ENCODE measurements around the gene HPD. TPM values are rescaled to one million over a fixed set of nuclear protein-coding genes. Genes with fewer than 3 reads are reported as not detected.
A peak's percentile ranks its signal among the peaks of the same experiment; 100 is the strongest.

The HPD gene
- total RNA-seq, 2 donors from 2014 or later, result 3.0 to 5.7 TPM

- TF ChIP-seq CTCF (IDR thresholded peaks at IDR 0.05), result no peak
- no peak for TF ChIP-seq POLR2A (IDR thresholded peaks at IDR 0.05)
- Histone ChIP-seq H3K27ac (no peak overlapping the region), H3K27me3 (no peaks in the 10 kb centered on the region), H3K4me3 (no peak overlapping the region), H3K9me3 (no peaks in the 10 kb centered on the region), H3K36me3 (replicated peaks in 1 of 2; ENCODE audit: insufficient read depth in 1 of 2, low read depth in 2 of 2) (peaks cover 12 to 46% of the 10 kb centered on the region in 2 donors), H3K4me1 (no peaks in the 10 kb centered on the region)
- ATAC-seq, result no peak
- DNase-seq, result no peak
- intact Hi-C loops (cut with DNase I), result no loop called here
- 87 to 89% methylated on average over 16 to 18 of the region's 18 CpGs for WGBS, 2 donors
Measured at GRCh38 chr12:121826318-121827150, 32.1 kb downstream of the HPD start.

GRCh38 chr12:121825041-121825523 lies 33.6 kb downstream of the HPD start:
- intact Hi-C loops (cut with DNase I), result no loop called here
- Histone ChIP-seq H3K36me3 (replicated peaks in 1 of 2; ENCODE audit: insufficient read depth in 1 of 2, low read depth in 2 of 2) (peaks cover 20 to 47% of the 10 kb centered on the region in 2 donors), H3K4me3 (no peak overlapping the region), H3K27me3 (no peaks in the 10 kb centered on the region), H3K27ac (no peak overlapping the region), H3K4me1 (no peaks in the 10 kb centered on the region), H3K9me3 (no peaks in the 10 kb centered on the region)
- ATAC-seq (peak; percentile 22), DNase-seq (no peak)
- 80 to 89% methylated on average over 6 to 18 of the region's 18 CpGs for whole genome bisulfite sequencing, 2 donors
- no peak for TF ChIP-seq CTCF (IDR thresholded peaks at IDR 0.05)
- no peak for TF ChIP-seq POLR2A (IDR thresholded peaks at IDR 0.05)

GRCh38 chr12:121823727-121824115 lies 34.9 kb downstream of the HPD start:
- TF ChIP-seq CTCF (IDR thresholded peaks at IDR 0.05) (no peak), POLR2A (IDR thresholded peaks at IDR 0.05) (no peak)
- no peaks in the 10 kb centered on the region for H3K4me1 ChIP-seq
- no peak overlapping the region for H3K4me3 ChIP-seq
- no peak overlapping the region for H3K27ac ChIP-seq
- peaks cover 25 to 53% of the 10 kb centered on the region in 2 donors for H3K36me3 ChIP-seq (replicated peaks in 1 of 2; ENCODE audit: insufficient read depth in 1 of 2, low read depth in 2 of 2)
- H3K27me3 ChIP-seq, result no peaks in the 10 kb centered on the region
- intact Hi-C loops (cut with DNase I), result no loop called here
- ATAC-seq (no peak), DNase-seq (no peak)
- H3K9me3 ChIP-seq, result no peaks in the 10 kb centered on the region
- WGBS, 2 donors, result 73 to 100% methylated on average over 1 to 12 of the region's 12 CpGs

- intact Hi-C loops (cut with DNase I), result no loop called here
- ATAC-seq, result no peak
- H3K4me1 ChIP-seq, result no peaks in the 10 kb centered on the region
Measured at GRCh38 chr12:121823101-121823726, 35.4 kb downstream of the HPD start.

More at GRCh38 chr12:121823101-121823726, 35.4 kb downstream of the HPD start:
- no peak for DNase-seq
- Histone ChIP-seq H3K36me3 (replicated peaks in 1 of 2; ENCODE audit: insufficient read depth in 1 of 2, low read depth in 2 of 2) (peaks cover 21 to 51% of the 10 kb centered on the region in 2 donors), H3K4me3 (no peak overlapping the region), H3K27me3 (no peaks in the 10 kb centered on the region), H3K27ac (no peak overlapping the region), H3K9me3 (no peaks in the 10 kb centered on the region)
- WGBS, 2 donors, result 81 to 86% methylated on average over 14 to 31 of the region's 36 CpGs
- TF ChIP-seq CTCF (IDR thresholded peaks at IDR 0.05) (no peak), POLR2A (IDR thresholded peaks at IDR 0.05) (no peak)

All from body of pancreas (tissue), 4 donors.